Measurements from ENCODE around the gene MFNG.
"Not testable (repeated sequence)": the region's sequence is repeated elsewhere in the genome, so short reads cannot be mapped to it uniquely, and the experiment has no call there.

- not testable (repeated sequence) for TF ChIP-seq POLR2A, CTCF (IDR thresholded peaks at IDR 0.05)
Observed at GRCh38 chr22:37468201-37468695, 17.9 kb downstream of the MFNG start.
